SH-SY5Y (cell line): Measurements from ENCODE around the gene PXYLP1.

ENCODE experiments used
- GATA2 ChIP-seq: IDR thresholded peaks from 2 replicates; pipeline ENCODE4 v1.6.1; 2011; ENCODE audit warnings: mild to moderate bottlenecking, low read depth, low read length
- GATA3 ChIP-seq: IDR thresholded peaks from 2 replicates; pipeline ENCODE4 v1.6.1; 2011; ENCODE audit warnings: low read depth, mild to moderate bottlenecking, low read length, moderate library complexity

PXYLP1 gene

GRCh38 chr3:141326123-141326522, 94.5 kb downstream of the PXYLP1 start:
- no peak for TF ChIP-seq GATA2
- no peak for TF ChIP-seq GATA3

- TF ChIP-seq GATA2 (no peak), GATA3 (no peak)
These were observed 95.0 kb downstream of the PXYLP1 start for GRCh38 chr3:141326626-141327025.

DNA sequence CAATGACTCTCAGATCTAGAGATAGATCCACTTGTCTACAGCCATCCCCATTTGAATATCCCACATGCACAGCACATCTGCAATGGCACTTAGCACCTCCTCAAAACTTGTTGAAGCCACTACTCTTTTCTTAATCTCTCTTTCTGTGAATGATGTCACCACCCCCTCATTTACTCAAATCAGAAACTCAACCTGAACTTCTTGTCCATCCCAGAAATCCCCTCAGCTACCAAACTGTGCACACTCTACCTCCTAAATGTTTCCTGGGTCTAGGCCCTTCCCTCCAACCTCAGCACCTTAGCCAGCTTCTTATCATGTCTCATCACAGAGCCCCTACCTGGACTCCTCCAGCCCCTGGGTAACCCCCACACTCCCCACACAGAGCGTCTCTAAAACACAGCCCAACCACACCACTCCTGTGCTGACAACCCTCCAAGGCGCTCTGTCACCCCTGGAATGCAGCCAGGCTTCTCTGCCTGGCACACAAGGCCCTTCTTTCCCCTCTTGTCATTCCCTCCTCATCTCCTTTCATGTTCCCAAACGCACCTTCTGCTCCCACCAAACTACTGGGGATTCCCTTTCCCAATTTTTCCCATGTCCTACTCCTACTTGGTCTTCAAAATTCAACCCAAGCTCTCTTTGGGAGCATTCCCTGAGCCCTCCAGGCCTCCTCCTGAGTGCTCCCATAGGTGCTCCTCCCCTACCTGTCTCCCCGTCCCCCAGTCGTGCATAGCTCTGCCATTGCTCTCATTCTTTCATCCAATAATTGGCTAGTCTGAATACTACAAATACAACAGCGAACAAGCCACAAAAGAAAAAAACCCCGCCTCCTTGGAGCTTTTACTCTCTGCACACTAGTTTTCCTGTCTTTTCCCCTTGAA, 96.9 kb downstream of the PXYLP1 start:
- TF ChIP-seq GATA2 (no peak), GATA3 (no peak)

DNA sequence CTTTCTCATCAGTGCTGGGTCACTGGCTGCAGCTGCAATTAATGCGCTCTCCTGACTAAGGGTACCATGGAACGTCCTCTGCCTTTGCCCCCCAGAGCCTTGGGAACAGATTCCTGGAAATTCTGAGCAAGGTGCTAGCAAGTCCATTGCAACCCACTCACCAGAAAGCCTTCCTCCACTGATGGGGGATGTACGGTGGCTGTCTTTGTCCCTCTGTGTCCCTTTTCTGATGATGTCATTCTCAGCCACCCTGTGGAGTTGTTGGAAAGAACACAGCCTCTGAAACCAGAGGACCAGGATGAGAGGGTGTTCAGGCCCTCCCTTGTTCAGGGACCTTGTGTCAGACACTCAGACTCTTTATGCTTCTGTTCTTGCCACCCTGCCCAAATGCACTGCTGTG, 98.6 kb downstream of the PXYLP1 start:
- TF ChIP-seq GATA3 (no peak), GATA2 (no peak)

GRCh38 chr3:141330718-141331376, 99.2 kb downstream of the PXYLP1 start:
- TF ChIP-seq GATA2 (no peak), GATA3 (no peak)

DNA sequence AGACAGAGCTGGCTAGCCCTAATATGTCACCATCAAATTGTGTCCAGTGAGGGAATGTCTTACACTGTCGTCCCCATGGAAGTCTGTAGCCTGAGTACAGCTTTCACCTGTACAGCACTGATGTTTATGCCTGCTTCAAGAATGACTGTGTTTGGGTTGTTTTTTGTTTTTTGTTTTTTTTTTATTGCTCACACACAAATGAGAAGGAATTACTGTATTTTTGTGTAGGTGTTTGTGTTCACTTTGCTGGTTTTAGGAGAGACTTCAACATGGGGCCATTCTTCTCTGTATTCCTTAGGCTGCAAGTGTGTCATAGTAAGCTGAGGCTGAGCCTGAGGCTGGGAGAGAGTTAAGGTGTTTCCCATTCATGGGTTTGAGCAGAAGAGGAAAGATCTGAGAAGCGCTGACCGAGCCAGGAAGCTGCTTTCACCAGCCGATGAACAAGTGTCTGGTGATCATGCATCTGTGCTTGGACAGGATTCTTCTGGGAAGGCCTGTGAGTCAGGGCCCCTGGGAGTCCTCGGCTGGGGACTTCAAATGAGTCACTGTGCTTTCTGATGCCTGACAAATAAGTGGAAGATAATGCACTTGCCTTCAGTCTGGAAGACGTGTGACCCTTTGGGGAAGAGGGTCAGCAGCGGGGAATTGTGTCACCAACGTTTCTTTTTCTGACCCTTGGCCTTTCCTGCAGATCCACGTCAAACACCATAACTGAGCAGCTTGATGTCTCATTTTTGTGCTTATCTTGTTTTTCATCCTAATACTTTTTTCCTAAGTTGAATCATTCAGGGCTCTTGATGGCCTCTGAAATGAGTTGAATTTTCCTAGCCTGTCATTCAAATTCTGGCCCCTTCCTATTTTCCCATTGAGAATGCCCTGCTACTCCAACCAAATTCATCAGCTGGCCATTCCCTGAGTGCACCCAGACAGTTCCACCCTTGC, 100.0 kb downstream of the PXYLP1 start:
- TF ChIP-seq GATA2 (no peak), GATA3 (no peak)

- no peak for TF ChIP-seq GATA3
- TF ChIP-seq GATA2, result no peak
These were observed 100.8 kb downstream of the PXYLP1 start for GRCh38 chr3:141332416-141332815.

- TF ChIP-seq GATA2, result no peak
- TF ChIP-seq GATA3, result no peak
These were observed 102.4 kb downstream of the PXYLP1 start for GRCh38 chr3:141333836-141334626.

DNA sequence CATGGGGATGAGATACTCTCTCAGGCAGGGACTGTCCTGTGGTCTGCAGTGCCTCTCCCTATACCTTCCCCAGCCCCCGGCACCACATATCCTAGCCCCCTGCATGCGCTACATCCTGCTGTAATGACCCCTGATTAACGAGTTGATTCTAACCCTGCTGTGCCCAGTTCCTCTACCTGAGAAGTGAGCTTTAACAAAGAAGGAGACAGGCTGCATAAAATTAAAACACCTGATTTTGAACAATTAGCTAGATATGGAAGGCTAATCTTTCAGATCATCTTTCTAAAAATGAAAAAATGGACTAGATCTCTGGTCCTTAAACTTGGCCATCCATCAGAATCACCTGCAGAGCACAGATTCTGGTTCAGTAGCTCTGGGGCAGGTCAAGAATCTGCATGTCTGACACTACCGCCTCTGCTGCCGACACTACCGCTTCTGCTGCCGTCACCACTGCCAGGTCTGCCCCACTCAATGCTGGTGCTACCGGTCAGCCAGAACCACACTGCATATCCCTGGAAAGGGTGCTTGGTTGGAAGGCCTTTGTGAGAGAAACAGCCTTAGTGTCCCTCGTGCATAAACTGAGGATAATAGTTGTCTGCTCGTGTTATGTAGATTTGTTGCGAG, 103.1 kb downstream of the PXYLP1 start:
- TF ChIP-seq GATA2 (no peak), GATA3 (no peak)

GRCh38 chr3:141335531-141336061, 104.0 kb downstream of the PXYLP1 start:
- no peak for TF ChIP-seq GATA3
- TF ChIP-seq GATA2, result no peak

GRCh38 chr3:141336672-141337522, 105.3 kb downstream of the PXYLP1 start:
- TF ChIP-seq GATA2, result no peak

- TF ChIP-seq GATA3, result no peak
- no peak for TF ChIP-seq GATA2
These were observed 105.9 kb downstream of the PXYLP1 start for GRCh38 chr3:141337523-141337854.
